HEK293 (cell line): ENCODE results near the gene RAB36.

Experiments
- CTCF ChIA-PET: fragments of 350-600 bp; formaldehyde crosslinking; extraction: SDS; loops from one replicate; lab custom pipeline; 2021; ENCODE audit warnings: antibody characterized with exemption; lab: Yijun Ruan, JAX
- POLR2A ChIA-PET: fragments of 300-600 bp; formaldehyde crosslinking; extraction: SDS; loops from one replicate; lab custom pipeline; 2020; ENCODE audit warnings: antibody characterized with exemption, inconsistent platforms; lab: Yijun Ruan, JAX
- H3K27ac ChIP-seq: fragments of 200-500 bp; sonication (Bioruptor generic); 2 replicates; pipeline ENCODE4 v1.5.1; 2014; ENCODE audit warnings: low read depth, low read length, control low read depth, inconsistent platforms; ENCODE audit errors: extremely low read depth
- H3K36me3 ChIP-seq, 2 experiments: fragments of 200-500 bp in 1 of 2; sonication (Bioruptor generic) in 1 of 2; 1 replicate in 1 of 2; 2 replicates in 1 of 2; pipeline ENCODE4 v1.5.1; 2014 to 2017; ENCODE audit warnings: inconsistent platforms in 2 of 2, low read length in 2 of 2; ENCODE audit not compliant: control insufficient read depth in 2 of 2, insufficient read depth in 1 of 2
- H3K4me1 ChIP-seq: fragments of 200-500 bp; sonication (Bioruptor generic); 2 replicates; pipeline ENCODE4 v1.5.1; 2014; ENCODE audit warnings: mild to moderate bottlenecking, low read length, inconsistent platforms; ENCODE audit not compliant: control insufficient read depth, insufficient read depth
- H3K4me3 ChIP-seq: 2 replicates; pipeline ENCODE4 v1.5.1; 2011; ENCODE audit warnings: low read depth, mild to moderate bottlenecking, control low read depth, low read length, moderate library complexity
- H3K9me3 ChIP-seq: fragments of 200-500 bp; sonication (Bioruptor generic); 2 replicates; pipeline ENCODE4 v1.5.1; 2014; ENCODE audit warnings: low read depth, low read length, inconsistent platforms; ENCODE audit not compliant: control insufficient read depth, insufficient read depth
- CTCF ChIP-seq: fragments of 450-650 bp; formaldehyde crosslinking; IDR thresholded peaks from 2 replicates; pipeline ENCODE4 v1.5.1; 2016; ENCODE audit warnings: missing biosample characterization, missing genetic modification characterization
- GLIS1 ChIP-seq: fragments of 450-650 bp; formaldehyde crosslinking; IDR thresholded peaks from 2 replicates; pipeline ENCODE4 v1.5.1; 2016; ENCODE audit warnings: missing biosample characterization, missing genetic modification characterization
- RBAK ChIP-seq: fragments of 450-650 bp; formaldehyde crosslinking; IDR thresholded peaks from 2 replicates; pipeline ENCODE4 v1.5.1; 2016; ENCODE audit warnings: missing biosample characterization, missing genetic modification characterization
- REST ChIP-seq: fragments of 450-650 bp; formaldehyde crosslinking; IDR thresholded peaks from 2 replicates; pipeline ENCODE4 v1.5.1; 2016; ENCODE audit warnings: missing biosample characterization, missing genetic modification characterization
- SCRT2 ChIP-seq: fragments of 450-650 bp; formaldehyde crosslinking; IDR thresholded peaks from 2 replicates; pipeline ENCODE4 v1.5.1; 2016; ENCODE audit warnings: missing biosample characterization, missing genetic modification characterization
- TRIM28 ChIP-seq: IDR thresholded peaks from 2 replicates; pipeline ENCODE4 v1.6.1; 2011; ENCODE audit warnings: low read length, control low read depth, borderline replicate concordance
- ZBTB1 ChIP-seq: fragments of 450-650 bp; formaldehyde crosslinking; IDR thresholded peaks from 2 replicates; pipeline ENCODE4 v1.5.1; 2016; ENCODE audit warnings: missing biosample characterization, missing genetic modification characterization
- ZBTB17 ChIP-seq: fragments of 450-650 bp; formaldehyde crosslinking; IDR thresholded peaks from 2 replicates; pipeline ENCODE4 v1.5.1; 2016; ENCODE audit warnings: missing biosample characterization, missing genetic modification characterization
- ZNF121 ChIP-seq: fragments of 450-650 bp; formaldehyde crosslinking; IDR thresholded peaks from 2 replicates; pipeline ENCODE4 v1.5.1; 2016; ENCODE audit warnings: missing biosample characterization, missing genetic modification characterization
- ZNF157 ChIP-seq: fragments of 450-650 bp; formaldehyde crosslinking; IDR thresholded peaks from 2 replicates; pipeline ENCODE4 v1.5.1; 2016; ENCODE audit warnings: missing biosample characterization, missing genetic modification characterization
- ZNF18 ChIP-seq: fragments of 450-650 bp; formaldehyde crosslinking; IDR thresholded peaks from 2 replicates; pipeline ENCODE4 v1.5.1; 2016; ENCODE audit warnings: missing biosample characterization, missing genetic modification characterization
- ZNF221 ChIP-seq: fragments of 450-650 bp; formaldehyde crosslinking; IDR thresholded peaks from 2 replicates; pipeline ENCODE4 v1.5.1; 2017; ENCODE audit warnings: missing biosample characterization, missing genetic modification characterization, borderline replicate concordance
- ZNF23 ChIP-seq: fragments of 450-650 bp; formaldehyde crosslinking; IDR thresholded peaks from 2 replicates; pipeline ENCODE4 v1.5.1; 2016; ENCODE audit warnings: missing biosample characterization, missing genetic modification characterization, borderline replicate concordance
- ZNF24 ChIP-seq: fragments of 450-650 bp; formaldehyde crosslinking; IDR thresholded peaks from 2 replicates; pipeline ENCODE4 v1.5.1; 2016; ENCODE audit warnings: missing biosample characterization, missing genetic modification characterization
- ZNF311 ChIP-seq: fragments of 450-650 bp; formaldehyde crosslinking; IDR thresholded peaks from 2 replicates; pipeline ENCODE4 v1.5.1; 2017; ENCODE audit warnings: missing biosample characterization, missing genetic modification characterization, borderline replicate concordance
- ZNF677 ChIP-seq: fragments of 450-650 bp; IDR thresholded peaks from 2 replicates; pipeline ENCODE4 v1.5.0; 2018; ENCODE audit warnings: missing biosample characterization, mild to moderate bottlenecking, missing genetic modification characterization, moderate library complexity
- ZNF692 ChIP-seq: fragments of 450-650 bp; formaldehyde crosslinking; IDR thresholded peaks from 2 replicates; pipeline ENCODE4 v1.5.1; 2016; ENCODE audit warnings: missing biosample characterization, missing genetic modification characterization
- ZSCAN16 ChIP-seq: fragments of 450-650 bp; formaldehyde crosslinking; IDR thresholded peaks from 2 replicates; pipeline ENCODE4 v1.5.1; 2016; ENCODE audit warnings: missing biosample characterization, missing genetic modification characterization

The RAB36 gene

GRCh38 chr22:23154461-23154860, 9.2 kb downstream of the RAB36 start:
- no peak for TF ChIP-seq ZNF18 (tag by site-specific recombination)
- TF ChIP-seq ZBTB17 (tag by site-specific recombination): no peak
- TF ChIP-seq ZNF24 (tag by site-specific recombination): no peak
- TF ChIP-seq ZNF121 (tag by site-specific recombination): no peak
- TF ChIP-seq ZSCAN16 (tag by site-specific recombination): no peak
- no peak for TF ChIP-seq ZNF311 (tag by site-specific recombination)
- no peak for TF ChIP-seq TRIM28
- TF ChIP-seq SCRT2: no peak
- no peak for TF ChIP-seq ZNF221 (tag by site-specific recombination)
- no peak for TF ChIP-seq ZBTB1 (tag by site-specific recombination)
- no peak for TF ChIP-seq GLIS1 (tag by site-specific recombination)
- TF ChIP-seq REST: no peak
- no peak for TF ChIP-seq ZNF677 (tag by site-specific recombination)
- TF ChIP-seq CTCF (tag by site-specific recombination): no peak
- TF ChIP-seq ZNF157 (tag by site-specific recombination): no peak
- TF ChIP-seq, all 188 proteins: peak for 0
- no peaks in the 10 kb centered on the region for H3K4me1 ChIP-seq
- H3K4me3 ChIP-seq: no peak overlapping the region
- peaks cover 0 to 51% of the 10 kb centered on the region in 2 experiments; a peak in 1 of 3 replicates for H3K36me3 ChIP-seq
- ChIA-PET CTCF (interaction anchor here (1.1 to 1.5 kb wide), 3 partner anchors 10 to 196 kb away, joined by 4 to 6 read pairs (median 5); partner anchors contain the start of genes BCR and RAB36), POLR2A (interaction anchor here (1.7 kb wide), 1 partner anchor 9 kb away, joined by 10 read pairs; the partner anchor contains the start of gene RAB36)
- H3K9me3 ChIP-seq: no peaks in the 10 kb centered on the region
- no peak overlapping the region for H3K27ac ChIP-seq

- ChIA-PET CTCF (interaction anchor here (1.3 to 2.2 kb wide), 4 partner anchors 9 to 25 kb away, joined by 4 to 11 read pairs (median 5); partner anchors contain the start of gene BCR), POLR2A (no interaction called here)
- Histone ChIP-seq H3K9me3 (no peaks in the 10 kb centered on the region), H3K4me3 (no peak overlapping the region), H3K4me1 (no peaks in the 10 kb centered on the region), H3K36me3 (peaks cover 0 to 45% of the 10 kb centered on the region in 2 experiments; a peak in 1 of 3 replicates), H3K27ac (no peak overlapping the region)
- TF ChIP-seq ZNF23 (tag by site-specific recombination) (peak; percentile 74; the same call in 1 of the 2 replicates), ZNF692 (tag by site-specific recombination) (no peak), RBAK (tag by site-specific recombination) (no peak)
- TF ChIP-seq, all 188 proteins: peak for 1
These were observed 9.9 kb downstream of the RAB36 start for GRCh38 chr22:23155143-23155542.
